HG03159 (cell line): ENCODE data around the gene BTBD18.
"Not testable (repeated sequence)": the region's sequence is repeated elsewhere in the genome, so short reads cannot be mapped to it uniquely, and the experiment has no call there.

Source experiments
- ATAC-seq: cut with Tn5 transposase; IDR thresholded peaks from one replicate; pipeline ENCODE4 v1.9.1; 2021; ENCODE audit warnings: mild to moderate bottlenecking, moderate library complexity; ENCODE audit not compliant: unreplicated experiment

BTBD18 gene

GRCh38 chr11:57741132-57742086 lies 10.2 kb downstream of the BTBD18 start, which contains the start of gene SELENOH:
Gene SELENOH, plus strand, starts transcription at chr11:57741491. Its CDS starts 105 bp downstream, at chr11:57741596.
- peak; percentile 91 for ATAC-seq

DNA sequence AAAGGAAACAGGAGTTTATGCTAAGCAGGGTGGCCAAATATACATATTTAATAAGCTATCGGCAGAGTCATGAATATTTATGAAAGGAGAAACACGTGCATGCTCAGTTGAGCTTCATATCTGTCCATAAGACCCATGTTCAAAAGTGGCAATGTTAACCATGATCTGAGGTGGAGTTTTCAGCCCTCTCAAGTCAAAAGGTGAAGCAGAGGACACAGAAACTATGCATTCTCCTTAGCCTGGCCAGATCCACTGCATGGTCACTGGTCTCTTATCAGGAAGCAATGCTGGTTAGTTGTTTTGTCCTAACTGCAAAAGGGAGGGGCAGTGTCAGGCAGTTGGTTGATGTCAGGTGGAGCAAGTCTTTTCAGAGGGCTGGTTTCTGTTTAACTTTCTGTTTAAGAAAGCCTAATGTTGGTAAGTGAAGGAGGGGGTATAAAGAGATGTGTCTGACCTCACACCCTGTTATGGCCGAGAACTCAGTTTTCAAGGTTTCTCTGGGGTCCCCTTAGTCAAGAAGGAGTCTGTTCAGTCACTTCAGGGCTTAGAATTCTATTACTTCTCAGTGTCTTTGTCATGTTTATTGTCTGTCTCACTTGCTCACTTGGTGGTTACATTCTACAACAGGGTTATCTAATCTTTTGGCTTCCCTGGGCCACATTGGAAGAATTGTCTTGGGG lies 15.9 kb downstream of the BTBD18 start:
- ATAC-seq: no peak

DNA sequence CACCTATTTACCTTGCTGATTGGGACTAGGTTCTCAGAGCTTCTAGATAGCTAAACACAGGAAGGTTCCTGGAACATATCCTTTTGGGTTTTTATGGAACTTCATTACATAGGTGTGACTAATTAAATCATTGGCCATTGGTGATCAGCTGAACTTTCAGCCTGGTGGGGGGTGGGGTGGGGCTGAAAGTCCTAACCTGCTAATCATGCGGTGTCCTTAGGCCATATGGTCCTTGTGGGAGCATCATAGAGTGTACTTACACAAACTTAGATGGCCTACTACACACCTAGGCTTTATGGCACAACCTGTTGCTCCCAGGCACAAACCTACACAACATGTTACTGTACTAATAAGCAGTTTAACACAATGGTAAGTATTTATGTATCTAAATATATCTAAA lies 19.0 kb downstream of the BTBD18 start:
- ATAC-seq: no peak

DNA sequence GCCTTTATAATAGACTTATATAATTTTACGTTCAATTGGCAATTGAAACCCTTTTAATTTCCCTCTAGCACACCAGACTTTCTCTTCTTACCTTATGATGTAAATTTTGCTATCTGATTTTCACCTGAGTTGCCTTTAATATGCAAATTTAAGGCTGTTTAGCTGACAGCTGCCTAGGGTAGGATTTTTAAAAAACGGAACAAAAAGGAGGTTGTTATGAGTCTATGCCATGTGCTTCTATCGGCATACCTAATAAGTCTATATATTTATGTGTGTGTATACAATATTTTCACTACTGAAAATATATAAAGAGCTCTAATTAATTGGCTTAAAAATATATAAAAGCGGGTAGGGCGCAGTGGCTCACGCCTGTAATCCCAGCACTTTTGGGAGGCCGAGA lies 22.1 kb downstream of the BTBD18 start:
- ATAC-seq: peak; percentile 56

DNA sequence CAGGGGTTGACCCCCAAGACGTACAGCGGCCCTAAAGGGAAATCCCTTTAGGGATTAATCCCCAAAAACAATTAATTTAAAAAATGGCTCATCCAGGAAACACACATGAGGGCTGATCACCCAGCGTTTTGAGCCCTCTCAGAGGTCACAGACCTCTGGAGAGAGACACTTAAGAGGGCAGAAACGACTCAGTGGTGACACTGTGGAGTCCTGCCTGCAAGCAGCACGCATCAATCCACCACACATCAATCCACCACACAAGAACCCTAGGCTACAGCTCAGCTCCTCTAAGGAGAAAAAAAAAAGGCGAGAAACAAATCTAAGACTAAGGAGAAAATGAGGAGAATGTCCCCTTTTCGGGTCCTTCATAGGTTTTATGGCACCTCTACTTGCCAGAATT lies 22.8 kb downstream of the BTBD18 start:
- ATAC-seq: no peak

- no peak for ATAC-seq
Measured at GRCh38 chr11:57727185-57727584, 24.4 kb downstream of the BTBD18 start.

DNA sequence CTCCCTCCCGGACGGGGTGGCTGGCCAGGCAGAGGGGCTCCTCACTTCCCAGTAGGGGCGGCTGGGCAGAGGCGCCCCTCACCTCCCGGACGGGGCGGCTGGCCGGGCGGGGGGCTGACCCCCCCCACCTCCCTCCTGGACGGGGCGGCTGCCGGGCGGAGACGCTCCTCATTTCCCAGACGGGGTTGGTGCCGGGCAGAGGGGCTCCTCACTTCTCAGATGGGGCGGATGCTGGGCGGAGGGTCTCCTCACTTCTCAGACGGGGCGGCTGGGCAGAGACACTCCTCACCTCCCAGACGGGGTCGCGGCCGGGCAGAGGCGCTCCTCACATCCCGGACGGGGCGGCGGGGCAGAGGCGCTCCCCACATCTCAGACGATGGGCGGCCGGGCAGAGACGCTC lies 34.9 kb downstream of the BTBD18 start:
- ATAC-seq: not testable (repeated sequence)

- no peak for ATAC-seq
Measured at GRCh38 chr11:57713835-57714234, 37.8 kb downstream of the BTBD18 start.

GRCh38 chr11:57712256-57713150 lies 39.1 kb downstream of the BTBD18 start, which contains the start of gene TMX2:
Gene TMX2, plus strand, starts transcription at chr11:57712593. Its CDS starts 26 bp downstream, at chr11:57712619.
- ATAC-seq: peak; percentile 93

- peak; percentile 43 for ATAC-seq
Measured at GRCh38 chr11:57711414-57712255, 40.0 kb downstream of the BTBD18 start, which contains the start of gene MED19. Gene MED19, minus strand, starts transcription at chr11:57712215. Its CDS starts 36 bp downstream, at chr11:57712179.

DNA sequence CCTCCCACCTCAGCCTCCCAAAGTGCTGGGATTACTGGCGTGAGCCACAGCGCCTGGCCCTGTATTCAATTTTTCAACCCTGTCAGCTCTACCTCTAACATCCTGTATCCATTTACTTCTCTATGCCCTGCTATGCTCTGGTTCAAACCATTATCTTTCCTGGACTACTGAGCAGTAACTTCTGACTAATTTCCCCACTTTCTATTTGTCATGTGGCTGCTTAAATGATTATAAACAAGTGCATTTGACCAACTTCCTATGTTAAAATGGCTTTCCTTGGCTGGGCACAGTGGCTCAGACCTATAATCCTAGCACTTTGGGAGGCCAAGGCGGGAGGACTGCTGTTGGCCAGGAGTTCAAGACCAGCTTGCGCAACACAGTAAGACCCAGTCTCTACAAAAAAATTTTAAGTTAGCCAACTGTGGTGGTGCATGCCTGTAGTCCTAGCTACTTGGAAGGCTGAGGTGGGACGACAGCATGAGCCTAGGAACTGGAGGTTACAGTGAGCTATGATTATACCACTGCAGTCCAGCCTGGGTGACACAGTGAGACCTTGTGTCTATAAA lies 41.7 kb downstream of the BTBD18 start:
- no peak for ATAC-seq

GRCh38 chr11:57705432-57705831 lies 46.2 kb downstream of the BTBD18 start:
- not testable (repeated sequence) for ATAC-seq

GRCh38 chr11:57704932-57705331 lies 46.7 kb downstream of the BTBD18 start:
- ATAC-seq: no peak

DNA sequence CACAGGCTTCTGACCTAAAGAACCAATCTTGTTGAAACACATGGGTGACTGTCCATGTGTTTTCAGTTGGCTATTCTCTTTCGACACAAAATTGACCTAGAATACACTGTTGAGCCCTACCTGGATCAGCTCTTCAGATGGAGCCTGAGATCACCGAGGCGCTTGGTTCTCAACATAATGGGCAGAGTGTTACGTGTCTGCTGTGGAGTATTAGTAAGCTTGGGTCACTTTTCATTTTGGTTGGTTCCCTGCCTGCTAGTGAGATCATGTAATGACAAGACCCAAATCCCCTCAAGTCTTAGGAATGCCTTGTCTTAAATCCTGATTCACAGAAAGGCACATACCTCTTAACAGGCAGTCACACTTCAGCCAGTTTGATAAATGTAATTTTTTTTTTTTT lies 48.3 kb downstream of the BTBD18 start:
- ATAC-seq: no peak

- no peak for ATAC-seq
Measured at GRCh38 chr11:57700425-57700824, 51.2 kb downstream of the BTBD18 start.

DNA sequence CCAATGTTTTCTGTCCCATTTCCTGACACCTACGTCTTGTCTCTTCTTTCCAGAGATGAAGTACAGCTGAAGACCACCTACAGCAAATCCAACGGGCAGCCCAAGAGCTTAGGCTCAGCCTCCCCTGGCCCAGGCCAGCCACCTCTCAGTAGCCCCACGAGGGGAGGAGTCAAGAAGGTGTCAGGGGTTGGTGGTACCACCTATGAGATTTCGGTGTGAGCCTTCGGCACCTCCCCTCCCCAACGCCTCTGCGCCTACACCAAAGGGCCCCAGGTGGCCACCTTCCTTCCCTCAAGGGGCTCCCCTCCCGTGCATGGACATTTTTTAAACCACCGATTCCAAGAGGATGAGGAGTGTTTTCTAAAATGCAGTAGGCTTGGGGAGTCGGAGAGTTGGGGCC lies 51.8 kb downstream of the BTBD18 start:
- no peak for ATAC-seq

GRCh38 chr11:57698843-57699365 lies 52.7 kb downstream of the BTBD18 start:
- ATAC-seq: no peak
